GM23248 (cell line): ENCODE measurements around the gene TANGO6.

Source experiments
- EZH2 ChIP-seq: fragments of 200-600 bp; sonication (generic); IDR thresholded peaks from 2 replicates; pipeline ENCODE4 v1.6.1; 2018; ENCODE audit warnings: antibody characterized with exemption, mild to moderate bottlenecking; ENCODE audit not compliant: insufficient read depth, poor library complexity, severe bottlenecking
- EZH2phosphoT487 ChIP-seq: fragments of 200-600 bp; sonication (generic); IDR thresholded peaks from 2 replicates; pipeline ENCODE4 v1.6.1; 2018; ENCODE audit warnings: antibody characterized with exemption, moderate library complexity, mild to moderate bottlenecking, low read depth; ENCODE audit not compliant: insufficient read depth

GRCh38 chr16:68893710-68894705 is 50.7 kb downstream of the TANGO6 start:
- TF ChIP-seq EZH2 (no peak), EZH2phosphoT487 (no peak)
